Measurements from ENCODE around the gene CHRDL2.
"Not testable (repeated sequence)": the region's sequence is repeated elsewhere in the genome, so short reads cannot be mapped to it uniquely, and the experiment has no call there.

CHRDL2 gene

DNA sequence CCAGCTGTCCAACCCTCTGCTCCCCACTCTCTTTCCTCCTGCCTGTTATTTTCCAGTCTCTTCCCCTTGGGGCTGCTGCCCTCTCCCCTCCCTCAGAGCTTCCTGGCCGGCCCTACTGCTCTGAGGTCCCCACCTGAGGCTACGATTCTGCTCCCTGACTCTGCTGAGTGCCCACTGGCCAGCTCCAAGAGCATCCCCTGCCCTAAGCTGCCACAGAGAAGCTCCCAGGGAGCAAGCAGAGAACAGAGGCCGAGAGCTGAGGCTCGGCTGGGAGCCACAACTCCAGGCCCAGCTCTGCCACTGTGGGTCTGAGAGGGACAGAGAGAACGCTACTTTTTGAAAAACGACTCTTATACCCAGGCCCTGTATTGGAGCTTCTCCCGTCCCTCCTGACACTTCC is 61.1 kb downstream of the CHRDL2 start:
- no peak for DNase-seq (ENCODE audit: low read depth)

DNA sequence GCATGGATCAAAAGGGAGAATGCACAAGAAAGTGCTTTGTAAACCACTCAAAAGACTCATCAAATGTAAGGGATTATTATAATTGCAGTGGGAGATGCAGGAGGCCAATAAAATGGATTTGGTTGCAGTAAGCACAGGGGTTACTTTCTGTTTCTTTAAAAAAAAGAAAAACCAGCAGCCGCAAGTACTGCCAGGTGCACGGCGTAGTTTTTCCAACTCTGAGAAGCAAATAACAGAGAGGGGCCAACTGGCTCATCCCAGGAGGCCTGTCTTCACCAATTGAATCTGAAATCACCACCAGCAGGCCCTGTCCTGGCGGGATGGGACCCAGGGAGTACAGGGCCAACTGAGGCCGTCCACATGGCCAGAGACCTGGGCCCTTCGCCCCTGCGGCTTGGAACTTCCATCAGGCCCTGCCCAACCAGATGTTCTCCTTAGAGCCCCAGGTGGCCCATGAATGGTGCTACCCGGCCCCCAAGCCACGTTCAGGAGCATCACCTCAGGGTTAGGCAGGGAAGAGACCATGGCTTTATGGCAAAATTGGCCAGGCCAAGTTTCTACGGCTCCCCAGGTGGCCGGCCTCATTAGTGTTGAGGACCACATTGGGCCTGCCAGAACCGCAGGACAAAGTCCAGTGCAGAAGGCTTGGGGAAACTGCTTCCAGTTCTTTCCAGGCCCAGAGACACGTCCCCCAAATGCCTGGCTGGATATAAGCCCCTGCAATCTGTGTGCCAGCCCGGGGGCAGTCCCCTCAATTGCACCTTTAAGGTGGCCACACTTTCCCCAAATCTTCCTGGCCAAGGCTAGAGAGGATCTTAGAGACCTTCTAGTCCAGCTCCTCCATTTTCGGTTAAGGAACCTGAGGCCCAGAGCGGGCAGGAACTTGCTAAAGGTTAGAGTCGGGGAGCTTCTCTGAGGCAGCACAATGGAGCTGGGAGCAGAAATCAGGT is 61.7 kb downstream of the CHRDL2 start:
- DNase-seq (ENCODE audit: low read depth): no peak

DNA sequence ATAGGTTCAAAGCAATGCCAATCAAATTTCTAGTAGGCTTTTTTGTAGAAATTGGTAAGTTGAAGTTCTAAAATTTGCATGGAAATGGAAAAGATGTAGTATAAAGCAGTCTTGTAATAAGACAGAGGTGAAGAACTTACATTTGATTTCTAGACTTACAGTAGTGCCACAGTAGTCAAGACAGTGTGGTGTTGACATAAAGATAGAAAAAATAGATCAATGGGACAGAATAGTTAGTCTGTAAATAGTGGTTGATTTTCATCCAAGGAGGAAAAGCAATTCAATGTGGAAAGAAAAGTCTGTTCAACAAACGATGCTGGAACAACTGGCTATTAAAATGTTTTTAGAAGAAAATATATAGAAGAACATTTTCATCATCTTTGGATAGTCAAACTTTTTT is 67.9 kb downstream of the CHRDL2 start:
- no peak for DNase-seq (ENCODE audit: low read depth)

DNA sequence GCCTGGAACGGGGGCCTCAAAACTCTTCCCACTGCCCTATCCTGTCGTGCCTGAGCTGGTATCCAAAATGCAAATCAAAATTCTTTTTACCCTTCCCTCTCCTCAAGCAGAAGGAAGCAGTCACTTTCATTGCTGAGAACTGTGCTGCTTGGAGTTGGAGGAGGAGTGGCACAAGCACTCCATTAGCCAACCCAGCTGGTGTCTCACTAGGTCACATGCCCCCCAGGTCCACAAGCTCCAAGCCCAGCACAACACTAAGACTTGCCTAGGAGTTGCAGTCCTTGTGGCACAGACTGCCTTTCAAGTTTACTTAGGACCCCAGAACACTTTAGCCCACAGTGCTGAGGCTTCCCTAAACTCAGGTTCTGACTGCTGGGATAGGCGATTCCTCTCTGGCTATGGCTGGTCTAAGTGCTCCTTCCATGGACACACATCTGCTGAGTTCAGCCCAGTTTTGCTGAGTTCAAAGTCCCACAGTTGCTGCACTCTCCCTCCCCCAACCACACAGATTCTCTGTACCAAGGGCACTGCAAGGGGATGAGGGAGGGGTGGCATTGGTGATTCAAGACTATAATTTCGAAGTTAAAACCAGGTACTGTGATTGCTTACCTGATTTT is 68.6 kb downstream of the CHRDL2 start:
- DNase-seq (ENCODE audit: low read depth): no peak

DNA sequence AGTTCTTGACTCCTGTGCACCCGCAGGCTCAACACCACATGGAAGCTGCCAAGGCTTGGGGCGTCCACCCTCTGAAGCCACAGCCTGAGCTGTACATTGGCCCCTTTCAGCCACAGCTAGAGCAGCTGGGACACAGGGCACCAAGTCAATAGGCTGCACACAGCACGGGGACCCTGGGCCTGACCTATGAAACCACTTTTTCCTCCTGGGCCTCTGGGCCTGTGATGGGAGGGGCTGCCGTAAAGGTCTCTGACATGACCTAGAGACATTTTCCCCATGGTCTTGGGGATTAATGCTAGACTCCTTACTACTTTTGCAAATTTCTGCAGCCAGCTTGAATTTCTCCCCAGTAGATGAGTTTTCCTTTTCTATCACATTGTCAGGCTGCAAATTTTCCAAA is 72.1 kb downstream of the CHRDL2 start:
- not testable (repeated sequence) for DNase-seq (ENCODE audit: low read depth)

DNA sequence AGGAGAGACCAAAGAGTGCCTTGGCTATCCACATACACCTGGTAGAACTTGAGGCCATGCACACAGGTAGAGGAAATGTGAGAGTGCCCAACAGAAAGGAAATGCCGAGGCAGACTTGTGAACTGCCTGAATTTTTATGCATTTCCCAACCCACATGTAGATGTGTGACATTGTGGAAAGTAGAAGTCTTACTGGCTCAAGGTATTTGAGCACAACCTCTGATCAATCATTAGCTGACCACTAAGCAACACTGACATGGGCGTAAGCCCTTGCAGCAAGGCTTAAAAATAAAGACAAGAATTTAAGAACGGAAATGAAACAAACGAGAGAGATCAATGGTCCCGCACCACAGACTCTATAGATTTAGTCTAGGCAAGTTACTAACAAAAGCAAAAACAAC is 76.2 kb downstream of the CHRDL2 start:
- DNase-seq (ENCODE audit: low read depth): no peak

DNA sequence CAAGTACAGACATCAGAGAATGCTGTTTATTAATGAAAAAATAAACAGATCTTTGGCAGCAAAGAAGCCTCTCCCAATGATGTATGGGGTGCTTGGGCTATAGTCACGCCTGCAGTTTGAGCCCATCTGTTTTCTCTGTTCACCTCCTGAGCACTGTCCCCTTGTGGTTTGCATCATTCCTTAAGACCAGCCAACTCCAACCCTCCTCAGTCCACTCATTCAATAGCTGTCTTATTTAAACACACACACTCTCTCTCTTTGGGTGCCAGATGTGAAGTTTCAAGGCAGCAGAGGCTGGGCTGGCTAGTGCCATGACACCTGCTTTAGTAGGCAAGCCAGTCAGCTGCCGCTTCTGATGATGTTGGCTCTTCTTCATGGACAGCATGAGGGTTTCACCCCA is 80.7 kb downstream of the CHRDL2 start:
- DNase-seq (ENCODE audit: low read depth): no peak

DNA sequence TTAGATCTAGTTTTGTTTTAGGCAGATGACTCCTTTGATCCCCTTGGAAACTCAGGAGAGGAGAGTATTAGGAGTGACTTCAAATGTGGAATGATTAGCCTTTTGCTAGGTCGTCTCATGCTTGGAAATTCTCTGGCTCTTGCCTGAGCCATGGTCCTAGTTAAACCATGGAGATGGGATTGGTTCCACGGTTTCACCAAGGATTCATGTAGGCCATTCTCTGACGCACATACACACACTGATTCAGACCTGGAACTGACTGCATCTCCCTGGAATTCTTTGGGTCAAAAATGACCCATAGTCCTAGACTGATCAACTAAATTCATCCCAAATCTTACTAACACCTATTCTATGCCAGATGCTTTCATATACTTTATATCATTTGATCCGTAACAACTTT is 82.3 kb downstream of the CHRDL2 start:
- no peak for DNase-seq (ENCODE audit: low read depth)

DNA sequence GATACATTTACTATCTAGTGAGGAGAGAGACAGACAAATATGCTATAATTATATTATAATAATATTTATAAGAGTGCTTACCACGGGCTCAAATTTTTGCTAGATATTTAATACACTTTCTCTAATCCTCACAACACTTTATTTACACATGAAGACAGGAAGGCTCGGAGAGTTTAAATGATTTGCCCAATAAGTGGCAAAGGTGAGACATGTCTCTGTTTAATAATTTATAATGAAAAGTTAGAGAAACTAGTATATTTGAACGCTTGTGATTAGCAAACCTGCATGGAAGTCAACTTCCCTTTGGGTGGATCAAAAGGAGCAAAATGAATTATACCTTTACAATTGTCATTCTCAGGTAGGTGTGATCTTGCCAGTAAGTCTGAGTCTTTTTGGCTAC is 83.4 kb downstream of the CHRDL2 start:
- DNase-seq (ENCODE audit: low read depth): no peak

DNA sequence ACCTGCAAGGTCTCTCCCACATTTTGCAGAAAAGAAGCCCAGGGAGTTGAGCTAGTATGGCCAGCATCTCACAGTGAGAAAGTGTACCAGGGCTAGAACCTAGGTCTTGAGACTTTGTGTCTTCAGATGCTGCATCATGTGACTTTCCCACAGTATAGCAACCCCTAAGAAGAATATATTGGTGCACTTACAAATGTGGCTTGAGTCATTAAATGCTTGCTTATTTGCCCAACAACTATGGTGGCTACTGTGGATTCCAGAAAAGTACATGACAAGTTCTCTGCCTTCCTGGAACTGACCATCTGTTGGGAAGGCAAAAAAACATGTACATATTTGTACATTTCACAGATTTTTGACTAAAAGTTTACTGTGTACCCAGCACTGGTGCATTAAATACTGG is 83.8 kb downstream of the CHRDL2 start:
- no peak for DNase-seq (ENCODE audit: low read depth)

DNA sequence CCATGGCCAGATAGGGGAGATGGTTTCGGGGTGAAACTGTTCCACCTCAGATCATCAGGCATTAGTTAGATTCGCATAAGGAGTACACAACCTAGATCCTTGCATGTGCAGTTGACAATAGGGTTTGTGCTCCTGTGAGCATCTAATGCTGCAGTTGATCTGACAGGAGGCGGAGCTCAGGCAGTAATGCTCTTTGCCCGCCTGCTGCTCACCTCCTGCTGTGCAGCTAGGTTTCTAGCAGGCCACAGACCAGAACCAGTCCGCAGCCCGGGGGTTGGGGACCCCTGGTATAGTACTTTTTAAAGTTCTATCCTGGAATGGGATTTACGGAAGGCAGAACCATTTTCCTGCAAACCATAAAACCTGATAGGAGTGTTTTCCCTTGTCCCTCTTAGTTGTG is 84.3 kb downstream of the CHRDL2 start:
- DNase-seq (ENCODE audit: low read depth): no peak

Measured in stimulated activated CD8-positive, alpha-beta memory T cell treated with anti-CD3 and anti-CD28 coated beads, Interleukin-15, amount 100 ng/mL, for 1 hour (primary cell).